NCI-H526 (cell line): ENCODE data around the gene ARTN.

ENCODE experiments used
- DNase-seq, 2 experiments: peaks; one replicate each; lab custom pipeline; 2025; lab: John Stamatoyannopoulos, UW

The ARTN gene

GRCh38 chr1:43984855-43985254 is 51.3 kb downstream of the ARTN start:
- no peak for DNase-seq

- DNase-seq, result no peak
Measured at GRCh38 chr1:43985984-43986595, 52.5 kb downstream of the ARTN start.

- no peak for DNase-seq
Measured at GRCh38 chr1:43986712-43987111, 53.1 kb downstream of the ARTN start.
